Panc1 (cell line): ENCODE results near the gene KLK8.

ENCODE experiments used
- CTCF ChIP-seq: fragments of 450-650 bp; IDR thresholded peaks from 2 replicates; pipeline ENCODE4 v1.5.1; 2017; ENCODE audit warnings: mild to moderate bottlenecking
- POLR2AphosphoS5 ChIP-seq: IDR thresholded peaks from 2 replicates; pipeline ENCODE4 v1.6.1; 2012; ENCODE audit warnings: mild to moderate bottlenecking, low read depth, low read length, moderate library complexity
- REST ChIP-seq, 2 experiments: IDR thresholded peaks; 2 replicates each; pipeline ENCODE4 v1.6.1; 2011 to 2012; ENCODE audit warnings: low read depth in 2 of 2, control low read depth in 1 of 2, low read length in 1 of 2, mild to moderate bottlenecking in 1 of 2, moderate library complexity in 1 of 2; ENCODE audit not compliant: insufficient read depth in 1 of 2
- SIN3A ChIP-seq: IDR thresholded peaks from 2 replicates; pipeline ENCODE4 v1.6.1; 2012; ENCODE audit warnings: low read depth, mild to moderate bottlenecking, low read length, moderate library complexity, borderline replicate concordance; ENCODE audit not compliant: insufficient read depth
- TCF7L2 ChIP-seq: IDR thresholded peaks from 2 replicates; pipeline ENCODE4 v1.6.1; 2011; ENCODE audit warnings: mild to moderate bottlenecking, low read depth, low read length, inconsistent platforms

GRCh38 chr19:51025809-51026553 lies 24.6 kb upstream of the KLK8 start:
- no peak for TF ChIP-seq CTCF
- TF ChIP-seq REST (IDR thresholded peaks at IDR 0.05; ENCODE audit: insufficient read depth in 1 of 2, low read depth in 2 of 2, low read length in 1 of 2) = no peak
- TF ChIP-seq POLR2AphosphoS5 = no peak
- TF ChIP-seq SIN3A = no peak
- no peak for TF ChIP-seq TCF7L2
